Osteocyte (in vitro differentiated cells): ENCODE results near the gene LKAAEAR1. TPM values are rescaled to one million over a fixed set of nuclear protein-coding genes. Genes with fewer than 3 reads are reported as not detected.

Experiments
- DNase-seq: peaks from one replicate; pipeline ENCODE4 v3.0.0; 2021; ENCODE audit warnings: mixed read lengths; ENCODE audit not compliant: unreplicated experiment; ENCODE audit errors: extremely low spot score
- H3K27ac Mint-ChIP-seq: one replicate; pipeline ENCODE4 v1.8.0; 2021; ENCODE audit warnings: mild to moderate bottlenecking, mixed read lengths; ENCODE audit not compliant: unreplicated experiment
- H3K27me3 Mint-ChIP-seq: one replicate; pipeline ENCODE4 v1.8.0; 2021; ENCODE audit warnings: mixed read lengths; ENCODE audit not compliant: unreplicated experiment
- H3K36me3 Mint-ChIP-seq: one replicate; pipeline ENCODE4 v1.8.0; 2021; ENCODE audit warnings: mixed read lengths; ENCODE audit not compliant: unreplicated experiment
- H3K4me1 Mint-ChIP-seq: one replicate; pipeline ENCODE4 v1.8.0; 2021; ENCODE audit warnings: mixed read lengths; ENCODE audit not compliant: unreplicated experiment
- H3K4me3 Mint-ChIP-seq: one replicate; pipeline ENCODE4 v1.8.0; 2021; ENCODE audit warnings: mild to moderate bottlenecking, moderate library complexity, mixed read lengths; ENCODE audit not compliant: unreplicated experiment
- H3K9me3 Mint-ChIP-seq: one replicate; pipeline ENCODE4 v1.8.0; 2021; ENCODE audit warnings: mixed read lengths; ENCODE audit not compliant: unreplicated experiment
- total RNA-seq: library from RNA; stranded (reverse); gene quantifications from 2 replicates; pipeline ENCODE4 v1.2.1, GENCODE V29; 2021
- TF ChIP-seq, protein P1 (sequence below): fragments of 200-600 bp; sonication (generic); IDR thresholded peaks from 2 replicates; pipeline ENCODE4 v1.5.0; 2021; ENCODE audit warnings: antibody characterized with exemption, mild to moderate bottlenecking, moderate library complexity

The LKAAEAR1 gene
- total RNA-seq, 1 donor from 2014 or later = not detected

GRCh38 chr20:64038224-64038564 is 46.0 kb downstream of the LKAAEAR1 start:
- TF ChIP-seq, protein P1, sequence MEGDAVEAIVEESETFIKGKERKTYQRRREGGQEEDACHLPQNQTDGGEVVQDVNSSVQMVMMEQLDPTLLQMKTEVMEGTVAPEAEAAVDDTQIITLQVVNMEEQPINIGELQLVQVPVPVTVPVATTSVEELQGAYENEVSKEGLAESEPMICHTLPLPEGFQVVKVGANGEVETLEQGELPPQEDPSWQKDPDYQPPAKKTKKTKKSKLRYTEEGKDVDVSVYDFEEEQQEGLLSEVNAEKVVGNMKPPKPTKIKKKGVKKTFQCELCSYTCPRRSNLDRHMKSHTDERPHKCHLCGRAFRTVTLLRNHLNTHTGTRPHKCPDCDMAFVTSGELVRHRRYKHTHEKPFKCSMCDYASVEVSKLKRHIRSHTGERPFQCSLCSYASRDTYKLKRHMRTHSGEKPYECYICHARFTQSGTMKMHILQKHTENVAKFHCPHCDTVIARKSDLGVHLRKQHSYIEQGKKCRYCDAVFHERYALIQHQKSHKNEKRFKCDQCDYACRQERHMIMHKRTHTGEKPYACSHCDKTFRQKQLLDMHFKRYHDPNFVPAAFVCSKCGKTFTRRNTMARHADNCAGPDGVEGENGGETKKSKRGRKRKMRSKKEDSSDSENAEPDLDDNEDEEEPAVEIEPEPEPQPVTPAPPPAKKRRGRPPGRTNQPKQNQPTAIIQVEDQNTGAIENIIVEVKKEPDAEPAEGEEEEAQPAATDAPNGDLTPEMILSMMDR = no peak
- no peak for DNase-seq
- peaks cover 9% of the 10 kb centered on the region for H3K27me3 Mint-ChIP-seq
- no peaks in the 10 kb centered on the region for H3K9me3 Mint-ChIP-seq
- peaks cover 6% of the 10 kb centered on the region for H3K36me3 Mint-ChIP-seq
- H3K4me1 Mint-ChIP-seq = peaks cover 19% of the 10 kb centered on the region
- no peak overlapping the region for H3K4me3 Mint-ChIP-seq
- no peak overlapping the region for H3K27ac Mint-ChIP-seq

- Mint-ChIP-seq H3K36me3 (peaks cover 6% of the 10 kb centered on the region), H3K4me3 (peak overlapping the region; percentile 44), H3K27ac (no peak overlapping the region), H3K4me1 (peaks cover 19% of the 10 kb centered on the region), H3K27me3 (peaks cover 9% of the 10 kb centered on the region), H3K9me3 (no peaks in the 10 kb centered on the region)
- TF ChIP-seq, protein P1 = no peak
- no peak for DNase-seq
Observed at GRCh38 chr20:64037498-64038213, 46.5 kb downstream of the LKAAEAR1 start.

DNA sequence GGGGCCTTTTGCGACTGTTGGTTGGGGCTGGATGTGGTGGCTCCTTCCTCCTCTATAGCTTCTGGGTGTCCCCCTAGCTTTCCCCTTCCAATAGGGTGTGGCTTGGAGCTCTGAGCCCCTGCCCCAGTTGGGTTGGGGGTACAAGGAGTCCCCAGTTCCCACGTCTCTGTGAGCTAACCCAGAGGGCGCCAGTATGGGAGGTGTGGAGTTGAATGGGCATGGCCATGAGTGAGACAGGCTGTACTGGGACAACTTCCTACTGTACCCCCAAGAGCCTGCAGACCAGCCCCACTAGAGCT is 47.0 kb downstream of the LKAAEAR1 start:
- TF ChIP-seq, protein P1 = no peak
- no peak for DNase-seq
- Mint-ChIP-seq H3K4me3 (no peak overlapping the region), H3K36me3 (peaks cover 9% of the 10 kb centered on the region), H3K9me3 (no peaks in the 10 kb centered on the region), H3K27ac (no peak overlapping the region), H3K27me3 (peaks cover 9% of the 10 kb centered on the region), H3K4me1 (peaks cover 18% of the 10 kb centered on the region)

- no peak for DNase-seq
Observed at GRCh38 chr20:64036346-64037198, 47.6 kb downstream of the LKAAEAR1 start.

GRCh38 chr20:64035933-64036345 is 48.3 kb downstream of the LKAAEAR1 start, which contains the start of gene C20orf204:
Gene C20orf204 (plus strand): TSS chr20:64036182. CDS start chr20:64036324, 142 bp downstream.
- H3K27ac Mint-ChIP-seq = no peak within 1 kb of the TSS
- peaks cover 13% of the 10 kb centered on the region for H3K4me1 Mint-ChIP-seq
- H3K4me3 Mint-ChIP-seq = no peak within 1 kb of the TSS
- H3K36me3 Mint-ChIP-seq = peaks cover 12% of the 10 kb centered on the region
- no peaks in the 10 kb centered on the region for H3K9me3 Mint-ChIP-seq
- peaks cover 7% of the 10 kb centered on the region for H3K27me3 Mint-ChIP-seq
- TF ChIP-seq, protein P1 = no peak
- DNase-seq = no peak

More at GRCh38 chr20:64036346-64037198, 47.6 kb downstream of the LKAAEAR1 start:
- Mint-ChIP-seq H3K4me3 (no peak overlapping the region), H3K36me3 (peaks cover 9% of the 10 kb centered on the region), H3K9me3 (no peaks in the 10 kb centered on the region), H3K4me1 (peaks cover 15% of the 10 kb centered on the region), H3K27ac (no peak overlapping the region), H3K27me3 (peaks cover 9% of the 10 kb centered on the region)
- TF ChIP-seq, protein P1 = no peak
